IMR-90 (cell line): ENCODE data around the gene KANK3. TPM values are rescaled to one million over a fixed set of nuclear protein-coding genes. Genes with fewer than 3 reads are reported as not detected.
A peak's percentile ranks its signal among the peaks of the same experiment; 100 is the strongest.

Experiments
- ATAC-seq: fragments of 200-7000 bp; cut with Tn5 transposase; 2 replicates; pipeline ENCODE4 v1.9.1; 2020; ENCODE audit warnings: low read depth, mild to moderate bottlenecking, moderate library complexity
- BruUV-seq: library from RNA; stranded (reverse); fragments of 400-500 nt; replicated peaks from 2 replicates; lab custom pipeline; 2021; lab: Mats Ljungman, UMichigan
- CTCF ChIA-PET: fragments of 300-600 bp; formaldehyde crosslinking; extraction: SDS; loops from one replicate; lab custom pipeline; 2021; ENCODE audit warnings: antibody characterized with exemption; lab: Yijun Ruan, JAX
- POLR2A ChIA-PET: fragments of 300-600 bp; sonication (Branson Sonifier 250); formaldehyde crosslinking; loops from one replicate; lab custom pipeline; 2022; ENCODE audit warnings: antibody characterized with exemption; ENCODE audit not compliant: unreplicated experiment; lab: Charles Lee
- DNase-seq: peaks from one replicate; pipeline ENCODE4 v3.0.0; 2013
- H2AFZ ChIP-seq: replicated peaks from 2 replicates; pipeline ENCODE3; 2013; ENCODE audit warnings: low read length, mild to moderate bottlenecking; ENCODE audit not compliant: poor library complexity
- H2AK5ac ChIP-seq: 2 replicates; pipeline ENCODE4 v1.6.1; 2013; ENCODE audit warnings: low read depth, low read length, inconsistent platforms
- H2AK9ac ChIP-seq: replicated peaks from 2 replicates; pipeline ENCODE3; 2013; ENCODE audit warnings: mild to moderate bottlenecking, low read depth, low read length, moderate library complexity; ENCODE audit not compliant: poor library complexity
- H2BK120ac ChIP-seq: 2 replicates; pipeline ENCODE4 v1.6.1; 2013; ENCODE audit warnings: low read depth, low read length, inconsistent platforms
- H2BK15ac ChIP-seq: 3 replicates; pipeline ENCODE4 v1.6.1; 2013; ENCODE audit warnings: low read depth, low read length, inconsistent platforms
- H2BK20ac ChIP-seq: 2 replicates; pipeline ENCODE4 v1.6.1; 2013; ENCODE audit warnings: low read depth, mild to moderate bottlenecking, inconsistent platforms, low read length, moderate library complexity
- H2BK5ac ChIP-seq: 2 replicates; pipeline ENCODE4 v1.6.1; 2013; ENCODE audit warnings: mild to moderate bottlenecking, low read depth, low read length, inconsistent platforms; ENCODE audit not compliant: poor library complexity, severe bottlenecking
- H3K14ac ChIP-seq: replicated peaks from 2 replicates; pipeline ENCODE4 v1.6.1; 2013; ENCODE audit warnings: low read depth, low read length, inconsistent platforms
- H3K18ac ChIP-seq: 2 replicates; pipeline ENCODE4 v1.6.1; 2013; ENCODE audit warnings: low read depth, low read length, control low read depth
- H3K23ac ChIP-seq: 2 replicates; pipeline ENCODE4 v1.6.1; 2013; ENCODE audit warnings: low read depth, low read length, inconsistent platforms
- H3K27ac ChIP-seq: 2 replicates; pipeline ENCODE4 v1.5.1; 2013; ENCODE audit warnings: mild to moderate bottlenecking, control low read depth, low read length; ENCODE audit not compliant: insufficient read depth
- H3K27me3 ChIP-seq: 2 replicates; pipeline ENCODE4 v1.6.1; 2013; ENCODE audit warnings: low read length; ENCODE audit not compliant: control insufficient read depth, insufficient read depth
- H3K36me3 ChIP-seq: 2 replicates; pipeline ENCODE4 v1.6.1; 2013; ENCODE audit warnings: low read length, mixed read lengths; ENCODE audit not compliant: control insufficient read depth, insufficient read depth
- H3K4ac ChIP-seq: 2 replicates; pipeline ENCODE4 v1.6.1; 2013; ENCODE audit warnings: low read depth, low read length, inconsistent platforms
- H3K4me1 ChIP-seq: 2 replicates; pipeline ENCODE4 v1.6.1; 2013; ENCODE audit warnings: low read length, mixed read lengths; ENCODE audit not compliant: control insufficient read depth, insufficient read depth
- H3K4me2 ChIP-seq: 2 replicates; pipeline ENCODE4 v1.6.1; 2013; ENCODE audit warnings: low read depth, mild to moderate bottlenecking, control low read depth, low read length, moderate library complexity
- H3K4me3 ChIP-seq: 2 replicates; pipeline ENCODE4 v1.5.1; 2013; ENCODE audit warnings: low read depth, mild to moderate bottlenecking, control low read depth, low read length, moderate library complexity; ENCODE audit not compliant: insufficient read depth
- H3K56ac ChIP-seq: 2 replicates; pipeline ENCODE4 v1.6.1; 2013; ENCODE audit warnings: low read length, inconsistent platforms; ENCODE audit not compliant: insufficient read depth; ENCODE audit errors: extremely low read depth
- H3K79me1 ChIP-seq, 2 experiments: 2 replicates each; pipeline ENCODE4 v1.6.1; 2013; ENCODE audit warnings: low read length in 2 of 2, inconsistent platforms in 1 of 2, low read depth in 1 of 2
- H3K9ac ChIP-seq: 2 replicates; pipeline ENCODE4 v1.6.1; 2013; ENCODE audit warnings: low read depth, low read length, control low read depth
- H3K9me1 ChIP-seq: 2 replicates; pipeline ENCODE4 v1.6.1; 2013; ENCODE audit warnings: low read length, inconsistent platforms; ENCODE audit not compliant: insufficient read depth
- H3K9me3 ChIP-seq: 2 replicates; pipeline ENCODE4 v1.6.1; 2013; ENCODE audit warnings: low read length; ENCODE audit not compliant: control insufficient read depth, insufficient read depth
- H4K20me1 ChIP-seq: 2 replicates; pipeline ENCODE4 v1.6.1; 2013; ENCODE audit warnings: low read length, inconsistent platforms; ENCODE audit not compliant: insufficient read depth
- H4K5ac ChIP-seq: 2 replicates; pipeline ENCODE4 v1.6.1; 2013; ENCODE audit warnings: mild to moderate bottlenecking, low read depth, low read length, control low read depth
- H4K8ac ChIP-seq, 2 experiments: 2 replicates each; pipeline ENCODE4 v1.6.1; 2013; ENCODE audit warnings: low read depth in 2 of 2, low read length in 2 of 2, control low read depth in 1 of 2, inconsistent platforms in 1 of 2
- H4K91ac ChIP-seq: 2 replicates; pipeline ENCODE4 v1.6.1; 2013; ENCODE audit warnings: low read depth, low read length, inconsistent platforms; ENCODE audit not compliant: insufficient read depth
- BHLHE40 ChIP-seq: fragments of 150-350 bp; IDR thresholded peaks from 2 replicates; pipeline ENCODE4 v1.6.1; 2016; ENCODE audit warnings: mild to moderate bottlenecking, low read depth, low read length
- FOS ChIP-seq: fragments of 150-350 bp; IDR thresholded peaks from 2 replicates; pipeline ENCODE4 v1.6.1; 2016; ENCODE audit warnings: low read depth, low read length
- MXI1 ChIP-seq: IDR thresholded peaks from 2 replicates; pipeline ENCODE4 v1.6.1; 2012; ENCODE audit warnings: low read depth, mild to moderate bottlenecking, low read length, moderate library complexity, borderline replicate concordance
- NFE2L2 ChIP-seq: fragments of 150-350 bp; IDR thresholded peaks from 2 replicates; pipeline ENCODE4 v1.6.1; 2016; ENCODE audit warnings: low read depth, mild to moderate bottlenecking, low read length
- RAD21 ChIP-seq: IDR thresholded peaks from 2 replicates; pipeline ENCODE4 v1.6.1; 2012; ENCODE audit warnings: low read length, improper control_type of control experiment
- RFX5 ChIP-seq: IDR thresholded peaks from 2 replicates; pipeline ENCODE4 v1.8.0; 2012; ENCODE audit warnings: low read depth, mild to moderate bottlenecking, low read length, moderate library complexity
- WGBS, 2 experiments: methylation state at CpG; one replicate each; pipeline versions ENCODE4 v1.1.5 to v1.1.7; 2013; ENCODE audit warnings: missing lambda C conversion rate in 2 of 2; ENCODE audit not compliant: insufficient read length in 1 of 2; ENCODE audit errors: extremely low coverage in 2 of 2; 5-methylcytosine and 5-hydroxymethylcytosine counted together
- dilution Hi-C: fragments of 300-500 bp; cut with HindIII; formaldehyde crosslinking; loops from one replicate; pipeline ENCODE4 v1.14.3; 2018; ENCODE audit warnings: low sequenced_read_pairs; ENCODE audit not compliant: unreplicated experiment
- in situ Hi-C: fragments of 300-500 bp; cut with MboI; formaldehyde crosslinking; loops from 3 replicates; pipeline ENCODE4 v1.14.3; 2019; ENCODE audit warnings: low sequenced_read_pairs, inconsistent platforms, mixed read lengths
- intact Hi-C: fragments of 100-400 bp; cut with micrococcal nuclease; formaldehyde crosslinking; loops from 2 replicates; pipeline ENCODE4 v1.10.0; 2022
- polyA plus RNA-seq, 3 experiments: library from polyadenylated mRNA; depleted of rRNA; stranded (reverse); fragments of >200 nt; gene quantifications; 2 replicates each; pipeline ENCODE4 v1.2.3, GENCODE V29; 2012; ENCODE audit warnings: low replicate concordance in 1 of 3
- total RNA-seq: library from RNA; depleted of rRNA; stranded (reverse); fragments of >200 nt; gene quantifications from 2 replicates; pipeline ENCODE4 v1.2.3, GENCODE V29; 2012
- TF ChIP-seq, protein P1 (sequence below): fragments of 150-350 bp; IDR thresholded peaks from 2 replicates; pipeline ENCODE4 v1.6.1; 2016; ENCODE audit warnings: low read depth, mild to moderate bottlenecking, low read length, moderate library complexity, borderline replicate concordance
- TF ChIP-seq, protein P2 (sequence below): fragments of 150-350 bp; IDR thresholded peaks from 2 replicates; pipeline ENCODE4 v1.6.1; 2017; ENCODE audit warnings: mild to moderate bottlenecking, antibody characterized with exemption, low read length, low read depth

Gene KANK3
- total and polyA plus RNA-seq, 2 of the 4 experiments (the other 2 are of a cell fraction) = 0.07 TPM; not detected in 1

DNA sequence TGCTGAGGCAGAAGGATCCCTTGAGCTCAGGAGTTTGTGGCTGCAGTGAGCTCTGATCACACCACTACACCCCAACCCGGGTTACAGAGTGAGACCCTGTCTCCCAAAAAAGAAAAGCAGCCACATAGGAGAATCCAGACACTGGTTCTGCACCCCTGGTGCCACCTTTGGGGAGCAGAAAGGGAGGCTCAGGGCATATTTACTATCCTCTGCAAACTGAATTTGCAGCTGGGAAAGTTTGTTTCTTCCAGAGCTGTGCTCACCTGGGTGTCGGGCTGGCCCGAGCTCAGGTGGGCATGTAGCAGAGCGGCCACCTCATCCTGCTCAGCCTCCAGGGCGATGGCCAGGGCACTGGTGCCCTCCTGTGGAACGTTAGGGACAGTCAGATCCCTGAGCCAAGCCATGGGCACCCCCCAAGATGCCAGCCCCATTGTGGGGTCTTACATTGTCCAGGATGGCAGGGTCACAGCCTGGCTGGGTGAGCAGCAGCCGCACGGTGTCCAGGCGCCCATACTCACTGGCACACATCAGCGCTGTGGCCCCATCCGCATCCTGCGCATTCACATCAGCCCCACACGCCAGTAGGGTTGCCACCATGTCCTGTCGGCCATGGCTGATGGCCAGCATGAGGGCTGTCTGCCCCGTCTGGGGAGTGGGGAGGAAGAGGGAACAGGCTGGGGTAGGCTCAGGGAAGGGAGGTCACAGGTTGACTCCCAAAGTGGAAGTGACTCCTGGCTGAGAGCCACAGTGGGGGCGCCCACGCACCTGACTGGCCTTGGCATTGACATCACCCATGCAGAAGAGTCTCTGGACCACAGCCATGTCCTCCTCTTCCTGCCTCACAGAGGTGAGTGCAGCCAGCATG is 18.6 kb downstream of the KANK3 start (continued):
- no peak for TF ChIP-seq FOS
- no peak for TF ChIP-seq RFX5

DNA sequence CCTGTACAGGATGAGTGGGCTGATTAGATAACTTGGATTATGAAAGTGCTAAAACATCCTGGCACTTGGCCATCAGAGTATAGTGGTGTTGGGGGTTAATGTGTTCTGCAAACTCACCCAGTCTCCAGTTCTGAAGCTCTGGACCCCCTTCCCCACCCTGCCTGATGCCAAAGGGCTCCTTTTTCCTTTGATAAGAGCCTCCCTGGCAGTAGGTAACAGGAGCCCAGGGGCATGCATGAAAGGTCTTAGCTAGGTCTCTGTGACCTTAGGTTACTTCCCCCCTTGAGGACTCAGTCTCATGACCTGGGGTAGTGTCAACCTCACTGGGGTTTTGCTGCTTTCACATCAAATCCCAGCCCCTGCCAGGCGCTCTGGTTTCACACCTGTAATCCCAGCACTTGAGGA is 19.3 kb downstream of the KANK3 start:
- Histone ChIP-seq H4K5ac (no peak overlapping the region), H2BK5ac (no peak overlapping the region), H3K18ac (no peak overlapping the region), H3K4me2 (no peak overlapping the region), H3K4ac (no peak overlapping the region), H2BK20ac (no peak overlapping the region), H4K91ac (no peak overlapping the region), H4K20me1 (peaks cover 31% of the 10 kb centered on the region), H3K56ac (no peak overlapping the region), H3K27me3 (no peaks in the 10 kb centered on the region; the same call in 1 of the 2 replicates), H2AK9ac (peak overlapping the region; percentile 5), H3K14ac (no peak overlapping the region), H2BK120ac (no peak overlapping the region), H2BK15ac (no peak overlapping the region), H3K4me3 (no peak overlapping the region), H3K9ac (no peak overlapping the region), H3K9me1 (peaks cover 8% of the 10 kb centered on the region; the same call in 1 of the 2 replicates), H3K23ac (no peak overlapping the region), H4K8ac (no peak overlapping the region), H2AK5ac (no peak overlapping the region), H3K9me3 (peaks cover 6% of the 10 kb centered on the region), H3K27ac (no peak overlapping the region), H3K79me1 (peaks cover 29 to 55% of the 10 kb centered on the region in 2 experiments), H3K36me3 (peaks cover 13% of the 10 kb centered on the region), H3K4me1 (peaks cover 9% of the 10 kb centered on the region), H2AFZ (no peak overlapping the region)
- intact Hi-C loops (no loop called here), dilution Hi-C loops (no loop called here), in situ Hi-C loops (loop anchor here (5.0 kb wide), 1 partner anchor 254 kb away; the partner anchor contains the start of gene MYO1F)
- no peak for TF ChIP-seq MXI1
- no peak for TF ChIP-seq NFE2L2
- no peak for TF ChIP-seq RAD21
- TF ChIP-seq, protein P1, sequence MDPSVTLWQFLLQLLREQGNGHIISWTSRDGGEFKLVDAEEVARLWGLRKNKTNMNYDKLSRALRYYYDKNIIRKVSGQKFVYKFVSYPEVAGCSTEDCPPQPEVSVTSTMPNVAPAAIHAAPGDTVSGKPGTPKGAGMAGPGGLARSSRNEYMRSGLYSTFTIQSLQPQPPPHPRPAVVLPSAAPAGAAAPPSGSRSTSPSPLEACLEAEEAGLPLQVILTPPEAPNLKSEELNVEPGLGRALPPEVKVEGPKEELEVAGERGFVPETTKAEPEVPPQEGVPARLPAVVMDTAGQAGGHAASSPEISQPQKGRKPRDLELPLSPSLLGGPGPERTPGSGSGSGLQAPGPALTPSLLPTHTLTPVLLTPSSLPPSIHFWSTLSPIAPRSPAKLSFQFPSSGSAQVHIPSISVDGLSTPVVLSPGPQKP = no peak
- no peak for TF ChIP-seq BHLHE40
- TF ChIP-seq, protein P2, sequence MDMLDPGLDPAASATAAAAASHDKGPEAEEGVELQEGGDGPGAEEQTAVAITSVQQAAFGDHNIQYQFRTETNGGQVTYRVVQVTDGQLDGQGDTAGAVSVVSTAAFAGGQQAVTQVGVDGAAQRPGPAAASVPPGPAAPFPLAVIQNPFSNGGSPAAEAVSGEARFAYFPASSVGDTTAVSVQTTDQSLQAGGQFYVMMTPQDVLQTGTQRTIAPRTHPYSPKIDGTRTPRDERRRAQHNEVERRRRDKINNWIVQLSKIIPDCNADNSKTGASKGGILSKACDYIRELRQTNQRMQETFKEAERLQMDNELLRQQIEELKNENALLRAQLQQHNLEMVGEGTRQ = no peak
- no CpG with 5 or more reads among the region's 1 CpG for WGBS, 2 experiments
- ChIA-PET POLR2A (no interaction called here), CTCF (interaction anchor here (0.8 kb wide), 1 partner anchor 8 kb away, joined by 6 read pairs; no protein-coding TSS in a partner anchor)
- BruUV-seq = no TSS peak
- DNase-seq (no peak), ATAC-seq (no peak)
